Prostate gland (tissue), 2 donors: ENCODE measurements around the gene UBAC2. TPM values are rescaled to one million over a fixed set of nuclear protein-coding genes. Genes with fewer than 3 reads are reported as not detected.

Experiments
- DNase-seq: peaks from one replicate; pipeline ENCODE4 v3.0.0-alpha.2; 2019; ENCODE audit warnings: low spot score
- H3K27ac ChIP-seq, 2 donors: fragments of 200-600 bp; sonication (generic); 2 replicates each; pipeline ENCODE4 v1.5.1; 2017 to 2019
- H3K27me3 ChIP-seq: fragments of 200-600 bp; sonication (generic); replicated peaks from 2 replicates; pipeline ENCODE4 v1.5.1; 2019; ENCODE audit not compliant: insufficient read depth
- H3K36me3 ChIP-seq, 2 donors: fragments of 200-600 bp; sonication (generic); 1 replicate in 1 of 2; 2 replicates in 1 of 2; pipeline versions ENCODE4 v1.5.1 to v1.8.1; 2017 to 2019
- H3K4me1 ChIP-seq: fragments of 200-600 bp; sonication (generic); replicated peaks from 2 replicates; pipeline ENCODE4 v1.5.1; 2019
- H3K4me3 ChIP-seq, 2 donors: fragments of 200-600 bp; sonication (generic); 2 replicates each; pipeline ENCODE4 v1.5.1; 2017 to 2019
- H3K9me3 ChIP-seq: fragments of 200-600 bp; sonication (generic); 2 replicates; pipeline ENCODE4 v1.5.1; 2017
- CTCF ChIP-seq, 4 experiments: fragments of 200-600 bp in 2 of 4; fragments of 450-650 bp in 2 of 4; sonication (generic) in 2 of 4; IDR thresholded peaks; 1 replicate in 3 of 4; 2 replicates in 1 of 4; pipeline ENCODE4 v1.5.1; 2016 to 2019; ENCODE audit warnings: antibody characterized with exemption in 4 of 4, mild to moderate bottlenecking in 2 of 4, moderate library complexity in 2 of 4
- POLR2A ChIP-seq: fragments of 450-650 bp; IDR thresholded peaks from one replicate; pipeline ENCODE4 v1.6.1; 2016; ENCODE audit warnings: antibody characterized with exemption, mild to moderate bottlenecking
- POLR2AphosphoS5 ChIP-seq: sonication (generic); formaldehyde crosslinking; IDR thresholded peaks from one replicate; pipeline ENCODE4 v1.6.1; 2017; ENCODE audit warnings: antibody characterized with exemption
- WGBS: methylation state at CpG from one replicate; pipeline ENCODE4 v1.1.5; 2018; 5-methylcytosine and 5-hydroxymethylcytosine counted together
- intact Hi-C: fragments of 100-400 bp; cut with DNase I; formaldehyde crosslinking; loops from one replicate; pipeline ENCODE4 v1.14.2; 2022
- total RNA-seq, 2 donors: library from RNA; depleted of rRNA; stranded (reverse); fragments of >200 nt; gene quantifications; one replicate each; pipeline ENCODE4 v1.1.0, GENCODE V29; 2016

UBAC2 gene
- total RNA-seq, 2 donors from 2014 or later, result 60.7 to 86.9 TPM

GRCh38 chr13:99161512-99161911 lies 39.1 kb upstream of the UBAC2 start:
- intact Hi-C loops, result no loop called here
- Histone ChIP-seq H3K4me1 (no peaks in the 10 kb centered on the region), H3K36me3 (no peaks in the 10 kb centered on the region), H3K9me3 (no peaks in the 10 kb centered on the region), H3K27ac (no peak overlapping the region), H3K4me3 (no peak overlapping the region), H3K27me3 (no peaks in the 10 kb centered on the region)
- no peak for DNase-seq
- TF ChIP-seq POLR2AphosphoS5, result no peak
- no peak for TF ChIP-seq CTCF (IDR thresholded peaks at IDR 0.05)
- no peak for TF ChIP-seq POLR2A
- WGBS, result 92% methylated on average over 1 of the region's 1 CpG

GRCh38 chr13:99162567-99163361 lies 37.9 kb upstream of the UBAC2 start:
- intact Hi-C loops, result no loop called here
- no peak overlapping the region for H3K4me3 ChIP-seq
- WGBS, result 76% methylated on average over 13 of the region's 13 CpGs
- H3K27me3 ChIP-seq, result no peaks in the 10 kb centered on the region
- H3K36me3 ChIP-seq, result no peaks in the 10 kb centered on the region
- H3K27ac ChIP-seq, result no peak overlapping the region
- DNase-seq, result no peak
- TF ChIP-seq POLR2AphosphoS5 (no peak), CTCF (IDR thresholded peaks at IDR 0.05) (no peak)
- no peaks in the 10 kb centered on the region for H3K9me3 ChIP-seq
- H3K4me1 ChIP-seq, result no peaks in the 10 kb centered on the region

- H3K9me3 ChIP-seq, result no peaks in the 10 kb centered on the region
- no peak overlapping the region for H3K27ac ChIP-seq
- H3K4me1 ChIP-seq, result no peaks in the 10 kb centered on the region
- no peak for DNase-seq
- intact Hi-C loops, result no loop called here
- TF ChIP-seq POLR2AphosphoS5 (no peak), CTCF (IDR thresholded peaks at IDR 0.05) (no peak), POLR2A (no peak)
- no peak overlapping the region for H3K4me3 ChIP-seq
- 71% methylated on average over 5 of the region's 5 CpGs for WGBS
- H3K36me3 ChIP-seq, result no peaks in the 10 kb centered on the region
- H3K27me3 ChIP-seq, result no peaks in the 10 kb centered on the region
Observed at GRCh38 chr13:99164226-99164625, 36.4 kb upstream of the UBAC2 start.

- 87% methylated on average over 5 of the region's 5 CpGs for WGBS
- Histone ChIP-seq H3K4me1 (no peaks in the 10 kb centered on the region), H3K27me3 (no peaks in the 10 kb centered on the region), H3K36me3 (no peaks in the 10 kb centered on the region), H3K27ac (no peak overlapping the region), H3K4me3 (no peak overlapping the region), H3K9me3 (no peaks in the 10 kb centered on the region)
- no peak for DNase-seq
- intact Hi-C loops, result no loop called here
- TF ChIP-seq POLR2AphosphoS5, result no peak
- no peak for TF ChIP-seq POLR2A
- no peak for TF ChIP-seq CTCF (IDR thresholded peaks at IDR 0.05)
Observed at GRCh38 chr13:99165753-99166587, 34.7 kb upstream of the UBAC2 start.
